Measurements from ENCODE around the gene TCHHL1.

The TCHHL1 gene

DNA sequence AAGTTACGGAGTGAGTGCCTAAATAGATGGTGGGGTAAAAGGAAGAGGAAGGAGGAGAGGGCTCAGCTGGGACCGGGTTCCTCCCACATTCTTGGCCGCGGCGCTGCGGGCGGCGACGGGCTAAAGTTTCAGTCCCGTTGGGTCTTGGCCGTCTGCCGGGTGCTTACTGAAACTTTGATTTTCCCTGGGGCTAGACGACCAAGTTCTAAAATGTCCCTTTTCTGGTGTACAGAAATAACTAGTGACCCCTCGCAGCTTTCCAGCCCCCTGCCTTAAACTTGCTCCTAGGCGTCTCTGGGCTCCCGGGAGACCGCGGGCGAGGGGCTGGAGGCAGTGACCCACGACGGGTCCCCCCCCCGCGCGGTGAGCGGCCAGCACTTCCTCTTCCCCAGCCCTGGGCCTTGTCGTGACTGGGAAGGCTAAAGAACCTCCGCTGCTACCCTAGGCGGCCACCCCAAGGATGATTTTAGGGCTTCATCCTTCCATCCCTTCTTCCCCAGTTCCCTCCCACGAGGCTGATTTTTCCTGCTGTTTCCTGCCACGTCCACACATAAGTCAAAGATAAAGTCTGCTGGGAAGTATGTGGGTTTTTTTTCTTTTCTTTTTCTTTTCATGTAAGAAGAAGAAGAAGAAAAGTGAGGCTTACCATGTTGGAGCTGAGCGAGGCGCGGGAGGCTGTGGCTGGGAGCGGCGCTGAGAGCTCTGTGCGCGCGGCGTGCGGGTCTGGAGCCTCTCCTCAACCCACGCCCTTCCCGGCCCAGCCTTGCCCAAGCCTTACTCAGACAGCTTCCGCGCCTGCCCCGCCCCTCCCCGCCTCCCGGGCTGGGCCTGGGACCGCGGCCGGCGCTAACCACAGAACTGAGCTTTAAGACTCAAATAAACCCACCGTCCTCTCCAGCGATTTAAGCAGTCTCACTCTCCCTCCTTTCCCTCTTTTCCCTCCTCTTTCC is 52.3 kb downstream of the TCHHL1 start, which contains the start of gene S100A11:
TSS of gene S100A11 (minus strand) at position 738 of the 950 bp plus-strand sequence. CDS start at position 649, 89 bp downstream.
- no peak for DNase-seq

DNA sequence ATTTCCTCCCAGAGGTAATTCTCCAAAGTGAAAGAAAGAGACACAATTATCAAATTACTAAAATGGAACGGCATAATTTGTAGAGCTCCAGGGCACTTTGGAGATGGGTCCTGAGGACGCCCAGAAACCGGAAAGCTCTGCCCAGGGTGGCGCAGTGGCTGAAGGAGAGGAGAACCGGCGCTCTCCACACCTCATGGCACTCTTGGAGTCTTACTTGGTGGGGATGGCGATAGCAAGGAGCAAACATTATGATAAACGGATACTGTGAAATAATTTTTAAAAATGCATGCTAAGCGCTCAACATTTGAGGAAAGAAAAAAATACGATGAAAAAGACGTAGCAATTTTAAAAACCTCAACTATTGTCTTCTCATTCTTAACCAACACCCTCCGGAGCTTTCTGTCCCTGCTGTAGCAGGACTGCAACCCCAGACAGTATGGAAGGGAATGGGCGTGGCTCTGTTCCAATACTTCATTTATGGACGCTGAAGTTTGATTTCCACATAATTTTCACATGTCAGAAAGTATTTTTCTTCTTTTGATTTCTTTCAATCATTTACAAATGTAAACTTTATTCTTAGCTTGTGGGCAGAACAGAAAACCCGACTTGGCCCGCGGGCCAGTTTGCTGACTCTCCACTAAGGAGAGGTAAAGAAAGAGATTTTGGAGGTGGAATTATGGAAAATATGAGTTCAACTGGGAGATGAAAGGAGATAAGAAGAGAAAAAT is 53.2 kb downstream of the TCHHL1 start:
- DNase-seq: no peak

DNA sequence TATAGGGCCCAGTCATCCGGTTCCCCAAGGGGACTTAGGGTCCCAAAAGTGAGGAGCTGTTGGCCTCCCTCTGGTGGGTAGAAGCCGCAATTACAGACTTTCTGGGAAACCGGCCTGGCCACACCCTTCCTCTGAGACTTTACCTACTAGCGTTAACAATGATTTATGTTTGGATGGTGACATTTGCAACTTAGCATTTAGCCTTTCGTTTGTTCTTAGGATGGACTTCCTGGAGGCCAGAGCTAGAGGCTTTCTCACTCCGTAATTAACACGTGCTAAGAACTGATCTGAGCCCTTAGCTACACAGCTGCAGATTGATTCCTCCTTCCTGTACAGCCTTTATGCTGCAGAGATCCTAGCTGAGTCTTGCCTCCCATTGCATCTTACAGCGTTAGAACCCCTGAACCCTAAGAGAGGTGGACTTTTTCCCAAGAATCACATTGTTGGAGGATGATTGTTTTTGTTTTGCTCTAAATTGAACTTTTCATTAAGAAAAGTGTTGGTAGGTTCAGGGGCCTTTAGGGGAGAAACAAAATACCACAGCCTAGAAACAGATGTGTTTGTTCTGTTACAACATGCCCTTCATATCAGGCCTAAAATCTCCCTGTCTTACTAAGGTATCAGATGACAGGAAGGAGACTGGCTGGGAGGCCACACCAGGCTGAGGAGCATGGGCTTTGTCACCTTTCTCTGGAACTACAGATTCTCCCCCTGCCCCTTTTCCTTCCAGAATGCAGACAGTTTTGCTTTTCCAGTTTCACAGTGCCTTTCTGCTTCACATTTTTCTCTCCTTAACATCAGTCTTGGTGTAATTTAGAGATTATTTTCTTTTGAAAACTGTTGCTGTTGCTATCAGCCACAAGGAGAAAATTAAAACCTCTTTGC is 54.0 kb downstream of the TCHHL1 start:
- no peak for DNase-seq

DNA sequence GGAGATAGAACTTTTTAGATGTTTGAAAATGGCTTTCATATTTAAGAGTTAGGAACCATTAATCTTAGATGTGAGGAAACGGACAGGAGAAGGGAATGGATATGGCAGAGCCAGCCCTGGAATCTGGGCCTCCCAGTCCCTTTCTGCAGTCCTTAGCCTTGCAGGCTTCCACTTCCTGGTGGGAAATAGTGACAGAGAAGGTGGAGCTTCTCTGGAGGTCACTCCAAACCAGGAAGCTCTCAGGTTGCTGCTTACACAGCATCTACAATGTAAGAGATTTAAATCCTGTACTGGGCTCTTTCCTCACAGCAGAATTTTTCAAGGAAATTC is 54.6 kb downstream of the TCHHL1 start:
- no peak for DNase-seq
